ENCODE results near the gene ENPP4.
"Not testable (repeated sequence)": the region's sequence is repeated elsewhere in the genome, so short reads cannot be mapped to it uniquely, and the experiment has no call there.

The ENPP4 gene, protein sequence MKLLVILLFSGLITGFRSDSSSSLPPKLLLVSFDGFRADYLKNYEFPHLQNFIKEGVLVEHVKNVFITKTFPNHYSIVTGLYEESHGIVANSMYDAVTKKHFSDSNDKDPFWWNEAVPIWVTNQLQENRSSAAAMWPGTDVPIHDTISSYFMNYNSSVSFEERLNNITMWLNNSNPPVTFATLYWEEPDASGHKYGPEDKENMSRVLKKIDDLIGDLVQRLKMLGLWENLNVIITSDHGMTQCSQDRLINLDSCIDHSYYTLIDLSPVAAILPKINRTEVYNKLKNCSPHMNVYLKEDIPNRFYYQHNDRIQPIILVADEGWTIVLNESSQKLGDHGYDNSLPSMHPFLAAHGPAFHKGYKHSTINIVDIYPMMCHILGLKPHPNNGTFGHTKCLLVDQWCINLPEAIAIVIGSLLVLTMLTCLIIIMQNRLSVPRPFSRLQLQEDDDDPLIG

DNA sequence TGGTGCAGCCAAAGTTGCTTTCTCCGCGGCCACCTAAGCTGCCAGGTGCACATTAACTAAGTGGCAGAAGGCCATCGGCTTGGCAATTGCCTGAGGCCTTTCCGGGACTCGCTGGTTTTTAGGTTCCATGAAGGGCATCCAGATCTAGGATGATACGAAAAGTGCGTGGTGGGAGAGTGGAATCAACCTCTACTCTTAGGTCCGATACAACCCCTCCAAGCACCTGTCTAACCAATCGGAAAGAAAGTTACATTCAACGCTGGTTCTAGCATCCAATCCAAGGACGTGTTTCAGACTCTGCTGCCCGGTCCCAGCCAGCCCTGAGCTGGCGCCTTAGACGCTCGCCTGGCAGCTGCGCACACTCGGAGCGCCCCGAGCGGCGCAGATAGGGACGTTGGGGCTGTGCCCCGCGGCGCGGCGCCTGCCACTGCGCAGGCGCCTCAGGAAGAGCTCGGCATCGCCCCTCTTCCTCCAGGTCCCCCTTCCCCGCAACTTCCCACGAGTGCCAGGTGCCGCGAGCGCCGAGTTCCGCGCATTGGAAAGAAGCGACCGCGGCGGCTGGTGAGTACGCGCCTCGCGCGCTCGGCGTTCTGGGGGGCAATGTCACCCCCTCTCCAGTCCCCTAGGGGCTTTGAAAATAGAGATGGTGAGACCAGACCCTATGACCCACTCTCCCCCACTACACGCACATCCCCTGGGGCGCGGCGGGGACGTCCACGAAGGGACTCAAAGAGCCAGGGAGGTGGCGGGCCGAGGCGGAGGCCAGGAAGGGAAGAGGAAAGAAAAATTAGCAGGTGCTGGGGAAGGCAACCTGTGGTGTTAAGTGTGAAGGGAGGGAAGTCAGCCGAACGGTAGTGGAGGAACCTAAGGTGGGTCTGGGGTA lies at the start of gene ENPP4:
Gene ENPP4, plus strand, starts transcription at position 361 of the 883 bp plus-strand sequence. CDS start 9,595 bp downstream, outside the sequence.
- DNase-seq (ENCODE audit: low read depth): peak; percentile 70

DNA sequence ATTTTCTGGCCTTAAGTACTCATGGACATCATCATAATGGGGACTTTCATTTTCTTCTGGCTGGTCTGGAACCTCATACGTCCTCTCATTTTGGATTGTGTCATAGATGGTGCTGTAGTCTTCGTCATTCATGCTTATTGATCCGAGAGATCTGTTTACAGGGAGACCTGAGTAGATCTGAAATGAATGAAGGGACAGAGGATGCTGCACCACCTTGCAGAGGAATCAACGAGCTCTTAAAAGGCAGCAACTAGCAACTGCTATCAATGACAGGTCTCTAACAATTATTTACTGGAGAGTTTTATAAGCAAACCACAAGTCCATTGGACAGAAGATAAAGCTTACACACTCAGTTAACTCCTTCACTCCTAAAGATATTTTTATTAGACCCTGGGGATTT lies 49.7 kb upstream of the ENPP4 start:
- DNase-seq (ENCODE audit: low read depth): no peak

DNA sequence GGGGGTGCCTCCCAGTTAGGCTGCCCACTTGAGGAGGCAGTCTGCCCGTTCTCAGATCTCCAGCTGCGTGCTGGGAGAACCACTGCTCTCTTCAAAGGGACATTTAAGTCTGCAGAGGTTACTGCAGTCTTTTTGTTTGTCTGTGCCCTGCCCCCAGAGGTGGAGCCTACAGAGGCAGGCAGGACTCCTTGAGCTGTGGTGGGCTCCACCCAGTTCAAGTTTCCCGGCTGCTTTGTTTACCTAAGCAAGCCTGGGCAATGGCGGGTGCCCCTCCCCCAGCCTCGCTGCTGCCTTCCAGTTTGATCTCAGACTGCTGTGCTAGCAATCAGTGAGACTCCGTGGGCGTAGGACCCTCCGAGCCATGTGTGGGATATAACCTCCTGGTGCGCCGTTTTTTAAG lies 44.1 kb upstream of the ENPP4 start:
- not testable (repeated sequence) for DNase-seq (ENCODE audit: low read depth)

DNA sequence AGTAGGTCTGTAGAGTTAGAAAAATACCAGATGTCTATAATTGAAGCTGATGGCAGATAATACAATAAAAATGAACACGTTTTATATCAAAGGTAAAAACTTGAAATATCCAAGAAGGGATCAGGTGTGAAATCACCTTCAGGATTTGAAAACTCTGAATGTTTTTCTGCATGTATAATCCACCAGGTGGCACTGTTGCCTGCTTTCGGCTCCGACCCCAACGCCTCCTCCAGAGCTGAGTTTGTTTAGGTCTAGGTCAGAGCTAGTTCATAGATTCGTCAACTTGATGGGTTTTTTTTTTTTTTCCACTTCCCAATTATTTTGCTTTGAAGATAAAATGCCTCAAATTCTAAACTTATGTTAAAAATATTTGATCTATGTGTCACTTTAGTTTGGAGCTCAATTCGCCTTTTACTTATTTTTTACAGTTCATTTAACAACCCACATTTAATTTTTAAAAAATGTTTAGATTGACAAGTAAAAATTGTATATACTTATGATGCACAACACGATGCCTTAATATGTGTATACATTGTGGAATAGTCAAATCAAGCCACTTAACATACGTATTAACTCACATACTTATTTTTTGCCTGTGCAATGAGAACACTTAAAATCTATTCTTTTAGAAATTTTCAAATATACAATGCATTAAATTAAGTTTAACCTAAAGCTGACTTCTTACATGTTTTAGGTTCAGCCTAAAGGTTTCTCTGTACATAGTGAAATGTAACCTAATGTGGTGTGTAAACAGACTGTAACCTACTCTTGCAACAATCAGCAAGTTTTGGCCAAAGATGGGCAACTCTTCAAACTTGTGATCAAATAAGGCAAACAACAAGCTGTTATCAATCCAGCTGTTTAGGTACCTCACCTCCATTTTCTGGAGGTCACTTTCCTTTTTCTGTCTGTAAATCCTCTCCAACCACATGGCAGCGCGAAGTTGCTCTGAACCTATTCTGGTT lies 39.4 kb upstream of the ENPP4 start:
- DNase-seq (ENCODE audit: low read depth): peak; percentile 45

DNA sequence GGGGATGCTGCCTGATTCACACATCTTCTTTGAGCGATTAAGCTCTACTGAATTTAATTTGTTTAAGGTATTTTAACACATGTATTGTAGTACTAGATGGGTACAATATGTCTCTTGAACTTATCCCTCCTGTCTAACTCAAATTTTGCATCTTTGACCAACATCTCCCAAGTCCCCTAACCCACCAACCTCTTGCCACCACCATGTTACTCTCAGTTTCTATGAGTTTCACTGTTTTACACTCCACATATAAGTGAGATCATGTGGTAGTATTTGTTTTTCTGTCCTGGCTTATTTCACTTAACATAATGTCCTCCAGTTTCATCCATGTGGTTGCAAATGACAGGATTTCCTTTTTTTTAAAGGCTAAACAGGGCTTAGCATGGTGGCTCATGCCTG lies 38.7 kb upstream of the ENPP4 start:
- DNase-seq (ENCODE audit: low read depth): no peak

DNA sequence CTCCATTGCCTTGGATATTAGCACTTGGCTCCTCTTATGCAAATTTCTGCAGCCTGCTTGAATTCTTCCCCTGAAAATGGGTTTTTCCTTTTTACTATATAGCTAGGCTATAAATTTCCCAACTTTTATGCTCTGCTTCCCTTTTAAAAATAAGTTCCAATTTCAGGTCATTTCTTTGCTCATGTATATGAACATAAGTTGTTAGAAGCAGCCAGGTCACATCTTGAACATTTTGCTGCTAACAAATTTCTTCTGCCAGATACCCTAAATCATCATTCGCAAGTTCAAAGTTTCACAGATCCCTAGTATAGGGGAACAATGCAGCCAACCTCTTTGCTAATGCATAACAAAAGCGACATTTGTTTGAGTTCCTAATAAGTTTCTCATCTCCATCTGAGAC lies 34.5 kb upstream of the ENPP4 start:
- DNase-seq (ENCODE audit: low read depth): no peak

DNA sequence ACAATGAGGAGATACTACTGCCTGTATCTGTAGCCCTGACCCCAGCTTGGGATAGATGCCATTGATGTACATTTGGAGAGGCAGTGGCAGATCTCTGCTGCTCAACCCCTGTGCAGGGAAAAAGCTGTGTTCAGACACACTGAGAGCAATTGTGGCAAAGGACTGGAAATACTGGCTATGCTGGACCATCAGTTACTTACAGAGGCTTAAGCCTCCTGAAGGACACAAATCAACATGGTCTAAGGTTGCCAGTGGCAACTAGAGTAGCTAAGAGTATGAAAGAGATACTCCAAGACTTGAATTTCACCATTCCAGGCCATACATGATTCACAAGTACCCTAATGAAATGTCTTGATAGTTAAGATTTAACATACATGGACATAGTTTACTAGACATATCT lies 32.4 kb upstream of the ENPP4 start:
- no peak for DNase-seq (ENCODE audit: low read depth)

DNA sequence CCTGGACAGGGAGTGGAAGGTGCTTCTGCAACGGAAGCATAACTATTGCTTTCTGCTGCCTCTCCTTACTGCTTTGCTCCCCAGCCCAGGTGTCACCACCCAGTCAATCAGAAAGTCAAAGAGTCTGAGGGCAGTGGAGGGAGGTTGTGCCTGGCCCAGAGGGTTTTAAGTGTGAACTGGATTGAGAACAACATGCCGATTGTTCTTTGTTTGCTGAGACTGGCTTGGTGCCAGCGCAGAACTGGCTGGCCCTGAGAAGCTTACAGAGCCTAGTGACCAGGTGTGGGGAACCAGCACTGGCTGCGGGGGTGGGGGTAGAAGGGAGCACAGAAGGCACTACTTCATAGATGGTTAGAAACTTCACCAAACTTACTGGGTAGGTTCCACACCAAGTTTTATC lies 31.1 kb upstream of the ENPP4 start:
- DNase-seq (ENCODE audit: low read depth): no peak

DNA sequence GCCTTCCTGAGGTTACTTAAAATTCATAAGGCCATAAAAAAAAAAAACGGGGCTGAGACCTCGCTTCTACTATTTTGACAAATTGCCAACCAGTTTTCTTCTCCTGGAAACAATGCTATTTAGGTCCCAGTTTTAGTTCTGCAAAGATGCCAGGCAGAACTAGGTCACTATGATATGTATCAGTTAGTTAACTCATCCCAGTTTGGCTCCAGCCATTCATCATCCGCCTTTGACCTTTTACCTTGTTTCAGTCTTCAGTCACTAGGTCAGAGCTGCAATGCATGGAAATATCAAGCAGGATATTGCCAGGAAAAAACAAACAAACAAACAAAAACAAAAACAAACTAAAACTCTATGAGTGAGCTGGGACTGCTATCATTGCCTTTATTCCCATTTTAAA lies 29.8 kb upstream of the ENPP4 start:
- DNase-seq (ENCODE audit: low read depth): no peak

DNA sequence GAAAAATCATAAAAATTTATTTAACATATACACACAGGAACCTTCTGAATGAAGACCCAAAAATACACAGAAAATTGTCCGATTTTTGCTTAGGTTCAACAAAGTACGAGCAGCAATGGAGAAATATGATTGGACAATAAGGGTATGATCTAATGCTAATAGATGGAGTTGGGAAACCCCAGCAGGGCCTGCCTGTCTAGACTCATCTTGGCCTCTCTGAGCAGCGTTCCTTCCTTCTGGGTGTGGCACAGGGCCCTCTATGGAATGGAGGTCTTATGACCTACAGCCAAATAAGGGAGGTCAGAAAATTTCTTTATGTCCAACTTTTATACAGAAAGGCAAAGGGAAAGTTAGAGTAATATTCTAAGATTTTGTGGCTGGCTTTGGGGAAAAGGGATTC lies 27.7 kb upstream of the ENPP4 start:
- no peak for DNase-seq (ENCODE audit: low read depth)

DNA sequence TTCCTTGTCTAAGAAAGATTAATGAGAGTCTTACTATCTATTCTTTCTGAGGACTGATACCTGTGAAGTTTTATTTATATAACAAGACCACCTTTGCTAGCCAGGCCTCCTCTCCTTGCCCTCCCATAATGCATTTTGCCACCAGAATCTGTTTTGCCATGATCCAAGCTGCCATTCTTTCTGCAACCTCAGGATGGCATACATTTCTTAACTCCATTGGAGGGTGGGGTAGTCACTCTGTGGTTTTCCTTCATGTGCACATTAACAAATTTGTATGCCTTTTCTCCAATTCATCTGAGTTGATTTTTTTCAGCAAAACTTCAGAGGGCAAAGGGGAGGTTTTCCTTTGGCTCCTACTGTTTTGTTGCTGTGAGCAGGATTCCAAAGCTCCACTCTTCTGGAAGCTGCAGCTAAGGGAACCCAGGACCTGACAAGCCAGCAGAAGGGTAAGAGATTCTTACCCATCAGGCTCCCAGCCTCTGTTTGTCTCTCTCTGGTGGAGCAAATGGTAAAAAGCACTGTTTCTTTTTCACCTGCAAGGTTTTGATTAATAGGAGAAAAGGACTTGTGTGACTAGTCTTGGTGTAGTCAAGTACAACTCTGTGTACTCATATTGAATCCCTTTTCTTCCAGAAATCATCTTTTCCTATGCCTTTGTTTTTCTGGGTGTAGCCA lies 26.2 kb upstream of the ENPP4 start:
- no peak for DNase-seq (ENCODE audit: low read depth)

DNA sequence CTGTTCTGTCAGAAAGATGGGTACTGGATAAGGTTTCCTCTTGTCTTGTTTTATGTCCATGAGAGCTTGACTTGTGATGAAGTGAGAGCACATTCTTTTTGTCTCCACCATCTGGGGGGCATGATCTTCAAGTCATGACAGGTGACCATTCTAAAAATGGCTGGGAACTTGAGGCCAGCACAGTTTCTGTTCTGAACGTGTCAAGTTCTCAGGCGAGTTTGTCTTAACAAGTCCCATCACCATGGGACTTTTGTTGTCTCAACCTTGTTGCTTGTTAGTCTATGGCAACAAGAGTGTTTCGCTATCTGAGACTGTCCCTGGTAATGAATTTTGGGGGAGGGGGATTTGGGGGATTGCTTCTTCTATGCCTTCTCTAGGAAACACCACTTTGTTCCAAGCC lies 25.6 kb upstream of the ENPP4 start:
- DNase-seq (ENCODE audit: low read depth): no peak

DNA sequence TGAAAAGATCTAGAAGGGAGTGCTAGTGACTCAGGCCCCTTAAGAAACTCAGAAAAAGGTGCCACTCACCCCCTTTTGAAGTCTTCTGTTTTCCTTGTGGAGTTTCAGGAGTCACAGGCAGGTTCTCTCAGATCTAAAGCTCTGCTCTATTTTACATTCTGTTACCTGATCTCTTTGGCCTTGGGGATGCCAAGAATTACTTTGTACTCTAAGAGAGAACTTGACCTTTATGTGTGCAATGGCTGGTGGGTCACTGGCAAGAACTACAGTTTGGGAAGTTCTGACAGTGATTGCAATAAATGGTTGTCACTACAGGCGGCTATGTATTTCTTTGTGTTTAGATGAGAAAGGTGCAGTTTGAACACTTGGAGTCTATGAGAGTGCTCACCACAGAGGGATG lies 24.2 kb upstream of the ENPP4 start:
- DNase-seq (ENCODE audit: low read depth): no peak

DNA sequence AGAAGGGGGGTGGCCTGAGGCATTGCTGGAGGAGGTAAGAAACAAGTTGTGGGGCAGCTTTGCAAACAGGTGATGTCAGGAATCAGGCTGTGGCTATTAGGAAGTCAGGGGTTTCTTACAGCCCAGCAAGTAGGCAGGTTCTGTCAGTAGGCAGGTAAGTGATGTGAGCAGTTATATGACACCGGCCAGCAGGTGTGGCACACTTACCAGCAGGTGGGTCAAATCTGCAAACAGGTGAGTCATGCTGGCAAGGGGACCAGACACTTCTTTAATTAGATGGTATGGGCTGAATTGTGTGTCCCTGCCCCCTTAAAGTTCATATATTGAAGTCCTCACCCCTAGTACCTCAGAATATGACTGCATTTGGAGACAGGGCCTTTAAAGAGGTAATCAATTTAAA lies 16.4 kb upstream of the ENPP4 start:
- DNase-seq (ENCODE audit: low read depth): no peak

DNA sequence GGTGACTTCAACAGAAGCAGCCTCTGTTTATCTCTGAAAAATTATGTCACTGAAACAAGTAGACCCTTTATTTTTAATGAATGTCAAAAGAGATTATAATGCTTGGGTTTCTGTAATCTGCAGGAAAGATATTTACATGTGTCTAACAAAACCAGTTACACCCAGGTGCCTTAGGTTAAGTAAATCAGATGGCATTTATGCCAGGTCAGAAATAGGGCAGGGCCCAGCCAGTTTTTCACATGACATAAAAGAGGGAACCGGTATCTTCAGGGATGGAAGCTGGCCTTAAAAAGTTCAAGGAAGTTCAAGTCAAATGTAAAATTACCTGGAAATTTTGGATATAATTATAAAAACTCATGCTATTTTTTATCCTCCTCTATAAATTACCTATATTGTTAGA lies 14.2 kb upstream of the ENPP4 start:
- DNase-seq (ENCODE audit: low read depth): no peak

DNA sequence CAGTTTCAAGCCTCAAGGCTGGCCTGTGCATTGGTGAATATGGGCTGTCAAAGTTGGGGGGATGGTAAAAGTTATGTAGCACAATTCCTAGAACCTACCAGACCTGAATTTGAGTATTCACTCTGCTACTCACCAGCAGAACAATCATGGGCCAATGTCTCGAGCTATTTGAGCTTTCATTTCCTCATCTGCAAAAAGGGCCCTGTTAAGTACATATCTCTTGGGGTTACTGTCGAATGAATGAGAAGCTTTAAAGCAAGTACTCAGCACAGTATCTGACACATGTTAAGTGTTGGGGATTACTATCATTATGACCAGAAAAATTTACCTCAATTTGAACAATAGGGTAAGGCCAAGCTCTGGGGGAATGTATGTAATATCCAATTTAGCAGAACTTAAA lies 13.5 kb upstream of the ENPP4 start:
- DNase-seq (ENCODE audit: low read depth): no peak

DNA sequence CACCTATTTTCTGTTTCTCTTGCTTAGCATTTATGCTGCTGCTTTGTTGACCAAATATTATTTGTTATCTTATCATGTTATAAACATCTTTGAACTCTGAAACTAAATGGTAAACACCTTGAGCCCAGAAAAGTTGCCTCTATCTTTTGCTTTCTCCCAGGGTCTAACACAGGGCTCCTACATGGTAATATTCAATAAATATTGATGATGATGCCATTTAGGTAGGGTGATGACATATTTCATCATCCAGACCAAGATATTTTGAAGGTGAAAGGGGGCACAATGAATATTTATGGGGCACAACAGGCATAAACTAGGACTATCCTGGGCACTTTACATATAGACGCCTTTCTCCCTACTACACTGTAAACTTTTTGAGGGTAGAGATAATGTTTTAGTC lies 11.6 kb upstream of the ENPP4 start:
- DNase-seq (ENCODE audit: low read depth): no peak

DNA sequence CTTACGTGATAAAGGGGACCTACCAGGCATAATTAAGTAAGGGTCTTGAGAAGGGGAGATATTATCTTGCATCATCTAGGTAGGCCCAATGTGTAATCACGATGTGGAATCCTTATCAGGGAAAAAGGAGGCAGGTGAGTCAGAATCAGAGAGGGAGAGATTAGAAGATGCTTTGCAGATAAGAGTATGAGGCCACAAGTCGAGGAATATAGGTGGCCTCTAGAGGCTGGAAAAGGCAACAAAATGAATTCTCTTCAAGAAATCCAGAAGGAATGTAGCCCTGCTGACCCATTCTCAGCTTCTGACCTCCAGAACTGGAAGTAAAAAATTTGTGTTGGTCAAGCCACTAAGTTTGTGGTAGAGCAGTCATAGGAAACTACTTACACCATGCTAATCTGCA lies 11.0 kb upstream of the ENPP4 start:
- DNase-seq (ENCODE audit: low read depth): no peak

DNA sequence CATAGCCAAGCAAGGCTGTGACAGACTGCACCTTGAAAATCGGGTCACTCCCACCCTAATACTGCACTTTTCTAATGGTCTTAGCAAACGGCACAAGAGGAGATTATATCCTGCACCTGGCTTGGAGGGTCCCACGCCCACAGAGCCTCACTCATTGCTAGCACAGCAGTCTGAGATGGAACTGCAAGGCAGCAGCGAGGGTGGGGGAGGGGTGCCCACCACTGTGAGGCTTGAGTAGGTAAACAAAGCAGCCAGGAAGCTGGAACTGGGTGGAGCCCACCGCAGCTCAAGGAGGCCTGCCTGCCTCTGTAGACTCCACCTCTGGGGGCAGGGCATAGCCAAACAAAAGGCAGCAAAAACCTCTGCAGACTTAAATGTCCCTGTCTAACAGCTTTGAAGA lies 10.1 kb upstream of the ENPP4 start:
- not testable (repeated sequence) for DNase-seq (ENCODE audit: low read depth)

DNA sequence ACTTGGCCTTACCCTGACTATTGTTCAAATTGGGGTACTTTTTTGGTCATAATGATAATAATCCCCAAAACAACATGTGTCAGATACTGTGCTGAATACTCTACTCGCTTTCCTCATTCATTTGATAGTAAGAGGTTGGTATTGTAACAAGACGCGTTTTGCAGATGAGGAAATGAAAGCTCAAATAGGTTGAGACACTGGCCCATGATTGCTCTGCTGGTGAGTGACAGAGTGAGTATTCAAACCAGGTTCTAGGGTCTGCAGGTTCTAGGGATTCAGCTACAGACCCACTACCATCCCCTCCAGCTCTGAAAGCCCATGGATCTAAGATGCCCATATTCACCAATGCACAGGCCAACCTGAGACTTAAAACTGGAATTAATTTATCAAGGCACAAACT lies 1.3 kb upstream of the ENPP4 start:
- no peak for DNase-seq (ENCODE audit: low read depth)

DNA sequence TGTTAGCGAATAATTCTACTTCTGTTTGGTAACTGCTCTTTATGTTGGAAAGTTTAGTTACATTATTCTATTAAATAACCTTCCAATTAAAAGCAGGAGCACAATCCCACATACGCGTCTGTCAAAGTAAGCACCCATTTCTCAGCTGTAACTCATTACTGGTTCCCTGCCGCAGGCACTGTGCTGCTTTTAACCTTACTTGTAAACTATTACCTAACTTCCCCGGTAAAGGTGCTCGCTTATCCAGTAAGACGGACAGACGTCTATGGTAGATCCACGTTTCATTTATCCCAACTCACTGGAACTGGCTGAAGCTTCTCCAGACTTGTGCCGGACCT lies 529 bp upstream of the ENPP4 start:
- DNase-seq (ENCODE audit: low read depth): no peak

DNA sequence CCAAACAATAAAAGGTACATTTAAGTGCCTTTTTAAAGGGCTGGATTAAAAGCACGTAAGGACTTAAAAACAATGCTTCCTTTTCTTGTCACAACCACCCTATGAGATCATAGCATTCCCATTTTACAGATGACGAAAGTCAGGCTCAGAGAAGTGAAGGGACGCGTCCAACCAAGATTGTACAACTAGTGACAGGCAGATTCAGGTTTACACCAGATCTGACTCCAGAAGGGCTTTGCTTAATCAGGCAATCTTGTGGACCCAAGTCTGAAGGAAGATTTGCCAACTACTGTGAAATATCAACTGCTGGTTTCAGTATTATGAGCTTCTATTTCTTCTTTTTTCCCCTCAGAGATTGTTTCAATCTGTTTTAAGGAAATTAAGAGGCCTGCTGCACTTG lies 877 bp downstream of the ENPP4 start:
- no peak for DNase-seq (ENCODE audit: low read depth)

Measured in iris pigment epithelial cell (primary cell).